Mesendoderm (in vitro differentiated cells): ENCODE results near the gene CYSRT1.

Experiments
- DNase-seq: peaks from one replicate; pipeline ENCODE4 v3.0.0; 2013
- H2AK5ac ChIP-seq: 2 replicates; pipeline ENCODE4 v1.6.1; 2013; ENCODE audit warnings: low read length, inconsistent platforms
- H2BK120ac ChIP-seq: 2 replicates; pipeline ENCODE4 v1.6.1; 2013; ENCODE audit warnings: low read depth, mild to moderate bottlenecking, low read length, moderate library complexity, mixed read lengths
- H2BK15ac ChIP-seq: replicated peaks from 2 replicates; pipeline ENCODE4 v1.6.1; 2013; ENCODE audit warnings: low read depth, mild to moderate bottlenecking, moderate library complexity
- H2BK5ac ChIP-seq: 2 replicates; pipeline ENCODE4 v1.6.1; 2013; ENCODE audit warnings: low read length, inconsistent platforms
- H3K18ac ChIP-seq: 2 replicates; pipeline ENCODE4 v1.6.1; 2013; ENCODE audit warnings: mild to moderate bottlenecking, low read length, mixed read lengths
- H3K23ac ChIP-seq: one replicate; pipeline ENCODE4 v1.6.1; 2013; ENCODE audit warnings: low read length
- H3K27ac ChIP-seq: 2 replicates; pipeline ENCODE4 v1.5.1; 2013; ENCODE audit warnings: low read depth, mild to moderate bottlenecking, inconsistent platforms, low read length, moderate library complexity
- H3K27me3 ChIP-seq: 2 replicates; pipeline ENCODE4 v1.6.1; 2013; ENCODE audit warnings: low read length, control low read depth, mild to moderate bottlenecking, inconsistent platforms; ENCODE audit not compliant: insufficient read depth, poor library complexity
- H3K36me3 ChIP-seq: 2 replicates; pipeline ENCODE4 v1.6.1; 2013; ENCODE audit warnings: low read length, inconsistent platforms; ENCODE audit not compliant: control insufficient read depth, insufficient read depth
- H3K4ac ChIP-seq: one replicate; pipeline ENCODE4 v1.6.1; 2013; ENCODE audit warnings: low read depth, mild to moderate bottlenecking, low read length, moderate library complexity
- H3K4me1 ChIP-seq: 2 replicates; pipeline ENCODE4 v1.6.1; 2013; ENCODE audit warnings: low read depth, low read length, inconsistent platforms; ENCODE audit not compliant: control insufficient read depth
- H3K4me2 ChIP-seq: 2 replicates; pipeline ENCODE4 v1.6.1; 2013; ENCODE audit warnings: low read length
- H3K4me3 ChIP-seq: 2 replicates; pipeline ENCODE4 v1.5.1; 2013; ENCODE audit warnings: mild to moderate bottlenecking, low read length
- H3K56ac ChIP-seq: one replicate; pipeline ENCODE4 v1.6.1; 2013; ENCODE audit warnings: low read length
- H3K79me1 ChIP-seq: 2 replicates; pipeline ENCODE4 v1.6.1; 2013; ENCODE audit warnings: low read length, inconsistent platforms
- H3K79me2 ChIP-seq: 2 replicates; pipeline ENCODE4 v1.6.1; 2013; ENCODE audit warnings: mild to moderate bottlenecking, low read length; ENCODE audit not compliant: control insufficient read depth, insufficient read depth
- H3K9ac ChIP-seq: 2 replicates; pipeline ENCODE4 v1.6.1; 2013; ENCODE audit warnings: low read length, inconsistent platforms
- H4K5ac ChIP-seq: one replicate; pipeline ENCODE4 v1.6.1; 2013; ENCODE audit warnings: low read length
- H4K8ac ChIP-seq: one replicate; pipeline ENCODE4 v1.6.1; 2013; ENCODE audit warnings: low read depth, mild to moderate bottlenecking, control low read depth, low read length, moderate library complexity
- WGBS: extraction: QIAGEN DNeasy Blood & Tissue Kit; methylation state at CpG from one replicate; pipeline ENCODE4 v1.1.7; 2013; ENCODE audit warnings: low lambda C conversion rate, missing lambda C conversion rate; ENCODE audit not compliant: insufficient coverage; ENCODE audit errors: extremely low coverage; 5-methylcytosine and 5-hydroxymethylcytosine counted together

CYSRT1 gene

GRCh38 chr9:137184881-137185660 is 39.9 kb upstream of the CYSRT1 start:
- Histone ChIP-seq H3K18ac (no peak overlapping the region), H3K79me2 (peaks cover 16% of the 10 kb centered on the region), H3K23ac (no peak overlapping the region), H3K27me3 (no peaks in the 10 kb centered on the region), H3K27ac (no peak overlapping the region), H3K4me3 (no peak overlapping the region), H3K4ac (no peak overlapping the region), H3K4me1 (peaks cover 3% of the 10 kb centered on the region), H4K8ac (no peak overlapping the region), H2BK5ac (no peak overlapping the region), H3K9ac (no peak overlapping the region), H2BK120ac (no peak overlapping the region), H3K36me3 (no peaks in the 10 kb centered on the region), H4K5ac (no peak overlapping the region), H3K4me2 (no peak overlapping the region), H2BK15ac (no peak overlapping the region), H2AK5ac (no peak overlapping the region), H3K56ac (no peak overlapping the region), H3K79me1 (peaks cover 19% of the 10 kb centered on the region)
- DNase-seq: no peak
- WGBS: no CpG with 5 or more reads among the region's 48 CpGs

DNA sequence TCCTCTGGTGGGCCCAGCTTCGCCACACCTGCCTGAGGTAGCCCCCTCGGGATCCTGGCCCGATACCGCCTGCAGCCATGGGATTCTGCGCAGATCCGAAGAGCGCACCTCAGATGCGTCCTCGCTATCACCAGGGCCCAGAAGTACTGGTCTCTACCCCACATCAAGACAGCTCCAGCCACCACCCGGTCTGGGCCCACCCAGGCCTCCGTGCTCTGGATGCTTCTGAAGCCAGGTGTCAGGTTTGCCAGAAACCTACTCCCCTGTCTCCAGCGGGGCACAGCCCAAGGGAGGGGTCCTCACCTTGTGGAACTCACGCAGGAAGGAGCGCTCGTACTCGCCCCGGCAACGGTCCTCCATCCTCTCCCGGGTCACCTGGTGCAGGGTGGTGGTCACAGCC is 39.1 kb upstream of the CYSRT1 start:
- Histone ChIP-seq H3K9ac (no peak overlapping the region), H2AK5ac (no peak overlapping the region), H3K56ac (no peak overlapping the region), H2BK15ac (no peak overlapping the region), H2BK5ac (no peak overlapping the region), H3K23ac (no peak overlapping the region), H3K18ac (no peak overlapping the region), H3K36me3 (no peaks in the 10 kb centered on the region), H4K5ac (no peak overlapping the region), H3K4me1 (peaks cover 3% of the 10 kb centered on the region), H3K79me1 (peaks cover 19% of the 10 kb centered on the region), H4K8ac (no peak overlapping the region), H3K27ac (no peak overlapping the region), H3K4me2 (no peak overlapping the region), H3K79me2 (peaks cover 16% of the 10 kb centered on the region), H3K27me3 (no peaks in the 10 kb centered on the region), H3K4ac (no peak overlapping the region), H2BK120ac (no peak overlapping the region), H3K4me3 (no peak overlapping the region)
- WGBS: no CpG with 5 or more reads among the region's 19 CpGs
- no peak for DNase-seq

DNA sequence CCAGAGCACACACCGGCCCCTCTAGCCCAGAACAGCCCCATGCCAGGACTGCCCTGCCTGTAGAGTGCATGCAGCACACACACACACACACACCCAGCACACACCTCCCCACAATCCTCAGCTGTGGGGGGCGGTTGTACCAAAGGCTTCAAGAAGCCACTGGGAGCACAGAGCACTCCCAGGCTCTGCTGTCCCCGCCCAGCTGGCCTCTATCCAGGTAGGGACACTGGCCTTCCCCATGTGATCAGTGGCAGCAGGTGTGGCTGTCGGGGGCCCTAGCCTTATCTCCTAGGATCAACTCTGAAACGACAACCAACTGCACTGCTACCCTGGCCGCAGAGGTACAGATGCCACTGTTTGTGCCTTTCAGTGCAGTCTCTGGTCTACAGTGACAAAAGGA is 38.6 kb upstream of the CYSRT1 start:
- Histone ChIP-seq H3K4me1 (peaks cover 3% of the 10 kb centered on the region), H3K79me2 (peaks cover 16% of the 10 kb centered on the region), H3K9ac (no peak overlapping the region), H3K27ac (no peak overlapping the region), H3K56ac (no peak overlapping the region), H3K4me2 (no peak overlapping the region), H3K4ac (no peak overlapping the region), H4K5ac (no peak overlapping the region), H3K79me1 (peaks cover 19% of the 10 kb centered on the region), H2BK15ac (no peak overlapping the region), H3K23ac (no peak overlapping the region), H2BK5ac (no peak overlapping the region), H2AK5ac (no peak overlapping the region), H2BK120ac (no peak overlapping the region), H3K36me3 (no peaks in the 10 kb centered on the region), H3K18ac (no peak overlapping the region), H3K27me3 (no peaks in the 10 kb centered on the region), H4K8ac (no peak overlapping the region), H3K4me3 (no peak overlapping the region)
- no CpG with 5 or more reads among the region's 6 CpGs for whole genome bisulfite sequencing
- no peak for DNase-seq

- H3K79me1 ChIP-seq: peaks cover 19% of the 10 kb centered on the region
- H3K4ac ChIP-seq: no peak overlapping the region
- H3K23ac ChIP-seq: no peak overlapping the region
- no peak overlapping the region for H4K8ac ChIP-seq
- H3K18ac ChIP-seq: no peak overlapping the region
- H3K27me3 ChIP-seq: no peaks in the 10 kb centered on the region
- DNase-seq: no peak
- no peak overlapping the region for H4K5ac ChIP-seq
- H3K4me1 ChIP-seq: peaks cover 3% of the 10 kb centered on the region
- peak overlapping the region; percentile 68 for H3K4me2 ChIP-seq
- H3K9ac ChIP-seq: peak overlapping the region; percentile 81
- no peaks in the 10 kb centered on the region for H3K36me3 ChIP-seq
- peaks cover 16% of the 10 kb centered on the region for H3K79me2 ChIP-seq
- H3K4me3 ChIP-seq: no peak overlapping the region
- H2BK120ac ChIP-seq: no peak overlapping the region
- no CpG with 5 or more reads among the region's 15 CpGs for WGBS
- no peak overlapping the region for H2BK15ac ChIP-seq
- H3K27ac ChIP-seq: no peak overlapping the region
- no peak overlapping the region for H2AK5ac ChIP-seq
- no peak overlapping the region for H2BK5ac ChIP-seq
- H3K56ac ChIP-seq: no peak overlapping the region
Observed at GRCh38 chr9:137187386-137187785, 37.6 kb upstream of the CYSRT1 start.

- Histone ChIP-seq H3K79me1 (peaks cover 19% of the 10 kb centered on the region), H3K23ac (no peak overlapping the region), H2BK120ac (no peak overlapping the region), H3K18ac (no peak overlapping the region), H3K9ac (peak overlapping the region; percentile 81), H3K79me2 (peaks cover 16% of the 10 kb centered on the region), H4K8ac (no peak overlapping the region), H3K27ac (no peak overlapping the region), H3K36me3 (no peaks in the 10 kb centered on the region), H3K4me1 (peaks cover 3% of the 10 kb centered on the region), H3K4me2 (peak overlapping the region; percentile 68), H4K5ac (no peak overlapping the region), H2AK5ac (no peak overlapping the region), H3K27me3 (no peaks in the 10 kb centered on the region), H2BK15ac (no peak overlapping the region), H3K4ac (no peak overlapping the region), H3K56ac (peak overlapping the region; percentile 90), H3K4me3 (peak overlapping the region; percentile 78), H2BK5ac (no peak overlapping the region)
- WGBS: no CpG with 5 or more reads among the region's 31 CpGs
- no peak for DNase-seq
Observed at GRCh38 chr9:137188086-137188489, 36.9 kb upstream of the CYSRT1 start.
